Cardiac atrium fibroblast (primary cell): ENCODE results near the gene TEX261. TPM values are rescaled to one million over a fixed set of nuclear protein-coding genes. Genes with fewer than 3 reads are reported as not detected.

Experiments used
- total RNA-seq: library from RNA; depleted of rRNA; stranded (reverse); fragments of >200 nt; gene quantifications from 2 replicates; pipeline ENCODE4 v1.2.3, GENCODE V29; 2015

Gene TEX261
- total RNA-seq: 34.3 and 46.4 TPM in 2 replicates

DNA sequence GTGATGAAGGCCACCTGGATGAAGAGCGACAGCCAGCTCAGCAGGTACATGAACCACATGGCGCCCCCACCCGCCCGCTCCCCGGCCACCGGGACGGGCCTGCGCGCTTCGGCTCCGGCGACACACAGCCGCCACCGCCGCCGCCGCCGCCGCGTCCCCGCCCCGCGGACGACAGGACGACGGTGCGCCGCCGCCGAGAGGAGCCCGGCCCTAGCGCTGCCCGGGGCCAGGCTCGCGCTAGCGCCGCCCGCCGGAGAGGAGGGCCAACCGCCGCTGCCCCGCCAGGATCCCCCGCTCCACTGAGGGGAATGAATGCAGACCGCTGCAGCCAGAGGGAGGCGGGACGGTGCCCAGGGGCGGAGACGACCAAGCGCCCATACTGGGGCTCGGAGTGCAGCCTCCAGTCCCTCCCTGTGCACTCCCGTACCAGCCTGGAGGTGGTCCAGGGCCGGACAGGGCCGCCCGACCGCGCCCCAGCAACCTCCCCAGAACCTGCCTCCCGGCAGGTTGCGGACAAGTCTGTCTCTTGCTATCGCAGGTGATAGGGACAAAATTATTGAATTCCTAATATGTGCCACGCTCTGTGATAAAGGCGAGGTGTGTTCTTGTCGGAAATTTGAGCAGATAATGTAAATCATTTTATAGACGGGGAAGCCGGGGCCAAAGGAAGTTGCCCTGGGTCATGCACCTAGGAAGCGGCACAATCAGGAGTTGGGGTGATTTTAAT, at the start of gene TEX261:
Gene TEX261 (minus strand): TSS at position 175 of the 727 bp plus-strand sequence. CDS start 116 bp downstream, at position 59.

GRCh38 chr2:70978341-70979179, 16.1 kb downstream of the TEX261 start, which contains the start of gene ANKRD53:
TSS of gene ANKRD53 (plus strand) at chr2:70978630. CDS start at chr2:70978646, 16 bp downstream.

Other genes with a start within 250 kb of the TEX261 start
- gene ADD2, start 226.7 kb downstream of the TEX261 start, total RNA-seq: not detected in 2 replicates
- gene FIGLA, start 204.2 kb downstream of the TEX261 start, total RNA-seq: not detected in 2 replicates
- not detected in 2 replicates for gene CLEC4F, start 174.3 kb downstream of the TEX261 start, total RNA-seq
- gene CD207, start 159.1 kb downstream of the TEX261 start, total RNA-seq: not detected in 2 replicates
- 0.72 and 2.4 TPM in 2 replicates for gene VAX2, start 94.3 kb downstream of the TEX261 start, total RNA-seq
- gene ATP6V1B1, start 59.0 kb downstream of the TEX261 start, total RNA-seq: 1.1 and 2.2 TPM in 2 replicates
- gene ANKRD53, start 16.2 kb downstream of the TEX261 start, total RNA-seq: under 0.01 TPM in 2 replicates
- 88.6 and 92.8 TPM in 2 replicates for gene NAGK, start 73.8 kb upstream of the TEX261 start, total RNA-seq
- gene MCEE, start 135.4 kb upstream of the TEX261 start, total RNA-seq: 12.8 and 17.3 TPM in 2 replicates
- gene MPHOSPH10, start 135.8 kb upstream of the TEX261 start, total RNA-seq: 12.3 and 20.1 TPM in 2 replicates
- 0.18 and 0.81 TPM in 2 replicates for gene PAIP2B, start 232.2 kb upstream of the TEX261 start, total RNA-seq